ENCODE results near the gene FXN. TPM values are rescaled to one million over a fixed set of nuclear protein-coding genes. Genes with fewer than 3 reads are reported as not detected.

The FXN gene
- total RNA-seq, 2 experiments from 2014 or later = 6.9 to 36.1 TPM

GRCh38 chr9:69060766-69061165 lies 25.2 kb downstream of the FXN start:
- no peaks in the 10 kb centered on the region for H3K9me2 ChIP-seq (ENCODE audit: insufficient read depth, low read length)
- POLR2A ChIA-PET = no interaction called here
- no TSS peak for BruUV-seq (replicated peaks)

GRCh38 chr9:69062195-69062594 lies 26.6 kb downstream of the FXN start:
- ChIA-PET POLR2A (no interaction called here), CTCF (ENCODE audit: unreplicated experiment) (no interaction called here)
- H3K9me3 ChIP-seq (ENCODE audit: low read length) = no peaks in the 10 kb centered on the region
- no peak overlapping the region for H3K27ac ChIP-seq (ENCODE audit: low read depth, low read length, poor library complexity, severe bottlenecking)
- no peak overlapping the region for H3K4me3 ChIP-seq (ENCODE audit: low read depth, low read length, poor library complexity, severe bottlenecking)
- BruUV-seq (replicated peaks) = no TSS peak
- H3K36me3 ChIP-seq (ENCODE audit: insufficient read depth, low read length) = peaks cover 53% of the 10 kb centered on the region
- H3K4me2 ChIP-seq (ENCODE audit: low read length) = no peak overlapping the region
- no peak for DNase-seq (ENCODE audit: low spot score)
- H2AFZ ChIP-seq (ENCODE audit: low read length) = no peak overlapping the region
- no peaks in the 10 kb centered on the region for H3K4me1 ChIP-seq (ENCODE audit: insufficient read depth, low read length, poor library complexity, severe bottlenecking)
- no peaks in the 10 kb centered on the region for H3K9me2 ChIP-seq (ENCODE audit: insufficient read depth, low read length)
- intact Hi-C loops (cut with micrococcal nuclease; ENCODE audit: unreplicated experiment) = no loop called here
- TF ChIP-seq CTCF (conservative IDR thresholded peaks at IDR 0.05; ENCODE audit: low read length) (no peak), EZH2phosphoT487 (IDR thresholded peaks at IDR 0.05; ENCODE audit: borderline replicate concordance, low read depth, low read length) (no peak)
- no peaks in the 10 kb centered on the region for H4K20me1 ChIP-seq (ENCODE audit: insufficient read depth, low read length)
- H3K79me2 ChIP-seq (ENCODE audit: insufficient read depth, low read depth, low read length) = no peaks in the 10 kb centered on the region

More at GRCh38 chr9:69060766-69061165, 25.2 kb downstream of the FXN start:
- H4K20me1 ChIP-seq (ENCODE audit: insufficient read depth, low read length) = no peaks in the 10 kb centered on the region
- H2AFZ ChIP-seq (ENCODE audit: low read length) = no peak overlapping the region
- no peak for DNase-seq (ENCODE audit: low spot score)
- CTCF ChIA-PET (ENCODE audit: unreplicated experiment) = no interaction called here
- H3K4me1 ChIP-seq (ENCODE audit: insufficient read depth, low read length, poor library complexity, severe bottlenecking) = no peaks in the 10 kb centered on the region
- no peaks in the 10 kb centered on the region for H3K79me2 ChIP-seq (ENCODE audit: insufficient read depth, low read depth, low read length)
- H3K4me3 ChIP-seq (ENCODE audit: low read depth, low read length, poor library complexity, severe bottlenecking) = no peak overlapping the region
- no peak overlapping the region for H3K4me2 ChIP-seq (ENCODE audit: low read length)
- H3K27ac ChIP-seq (ENCODE audit: low read depth, low read length, poor library complexity, severe bottlenecking) = no peak overlapping the region
- TF ChIP-seq CTCF (conservative IDR thresholded peaks at IDR 0.05; ENCODE audit: low read length) (no peak), EZH2phosphoT487 (IDR thresholded peaks at IDR 0.05; ENCODE audit: borderline replicate concordance, low read depth, low read length) (no peak)
- peaks cover 48% of the 10 kb centered on the region for H3K36me3 ChIP-seq (ENCODE audit: insufficient read depth, low read length)
- no peaks in the 10 kb centered on the region for H3K9me3 ChIP-seq (ENCODE audit: low read length)
- intact Hi-C loops (cut with micrococcal nuclease; ENCODE audit: unreplicated experiment) = no loop called here

GRCh38 chr9:69063839-69064238 lies 28.3 kb downstream of the FXN start:
- Histone ChIP-seq H3K9me2 (ENCODE audit: insufficient read depth, low read length) (no peaks in the 10 kb centered on the region), H3K9me3 (ENCODE audit: low read length) (no peaks in the 10 kb centered on the region), H2AFZ (ENCODE audit: low read length) (no peak overlapping the region), H3K4me1 (ENCODE audit: insufficient read depth, low read length, poor library complexity, severe bottlenecking) (no peaks in the 10 kb centered on the region), H3K79me2 (ENCODE audit: insufficient read depth, low read depth, low read length) (no peaks in the 10 kb centered on the region), H3K4me3 (ENCODE audit: low read depth, low read length, poor library complexity, severe bottlenecking) (no peak overlapping the region), H4K20me1 (ENCODE audit: insufficient read depth, low read length) (no peaks in the 10 kb centered on the region), H3K4me2 (ENCODE audit: low read length) (no peak overlapping the region), H3K27ac (ENCODE audit: low read depth, low read length, poor library complexity, severe bottlenecking) (no peak overlapping the region), H3K36me3 (ENCODE audit: insufficient read depth, low read length) (peaks cover 50% of the 10 kb centered on the region; the same call in 1 of the 2 replicates)
- CTCF ChIA-PET (ENCODE audit: unreplicated experiment) = no interaction called here
- TF ChIP-seq CTCF (conservative IDR thresholded peaks at IDR 0.05; ENCODE audit: low read length) = no peak
- TF ChIP-seq EZH2phosphoT487 (IDR thresholded peaks at IDR 0.05; ENCODE audit: borderline replicate concordance, low read depth, low read length) = no peak
- intact Hi-C loops (cut with micrococcal nuclease; ENCODE audit: unreplicated experiment) = no loop called here
- BruUV-seq (replicated peaks) = no TSS peak
- POLR2A ChIA-PET = interaction anchor here (1.0 kb wide), 1 partner anchor 21 kb away, joined by 5 read pairs; no protein-coding TSS in a partner anchor
- no peak for DNase-seq (ENCODE audit: low spot score)
